Left ventricle myocardium inferior (tissue), 1 donor: ENCODE results near the gene SPTBN1. TPM values are rescaled to one million over a fixed set of nuclear protein-coding genes. Genes with fewer than 3 reads are reported as not detected.
A peak's percentile ranks its signal among the peaks of the same experiment; 100 is the strongest.

ENCODE experiments used
- DNase-seq: peaks from one replicate; pipeline ENCODE4 v3.0.0-alpha.2; 2020
- H3K27ac ChIP-seq: fragments of 200-600 bp; replicated peaks from 2 replicates; pipeline ENCODE4 v1.8.0; 2021
- H3K27me3 ChIP-seq: fragments of 200-600 bp; 2 replicates; pipeline ENCODE4 v1.8.0; 2021; ENCODE audit warnings: low read depth
- H3K36me3 ChIP-seq: fragments of 200-600 bp; 2 replicates; pipeline ENCODE4 v1.8.0; 2021
- H3K4me1 ChIP-seq: fragments of 200-600 bp; 2 replicates; pipeline ENCODE4 v1.8.0; 2021
- H3K4me3 ChIP-seq: fragments of 200-600 bp; 2 replicates; pipeline ENCODE4 v1.8.0; 2021; ENCODE audit warnings: mild to moderate bottlenecking, moderate library complexity
- H3K9me3 ChIP-seq: fragments of 200-600 bp; replicated peaks from 2 replicates; pipeline ENCODE4 v1.8.0; 2021
- CTCF ChIP-seq: fragments of 200-600 bp; IDR thresholded peaks from 2 replicates; pipeline ENCODE4 v1.8.0; 2021; ENCODE audit warnings: antibody characterized with exemption, mild to moderate bottlenecking, borderline replicate concordance
- intact Hi-C: fragments of 100-400 bp; cut with micrococcal nuclease; formaldehyde crosslinking; loops from one replicate; pipeline ENCODE4 v1.11.0; 2022
- total RNA-seq: library from RNA; stranded (reverse); fragmentation: NEBNext Ultra II Directional; extraction: Animal tissue kit (Norgen Biotek cat#: 25700); gene quantifications from one replicate; pipeline ENCODE4 v1.2.1, GENCODE V29; 2021
- donor health status: DM: no; HTN: yes; CAD: no; lungs with severe emphysema.

The SPTBN1 gene
- total RNA-seq, 1 donor from 2014 or later: 484 TPM

- intact Hi-C loops: no loop called here
- Histone ChIP-seq H3K36me3 (no peaks in the 10 kb centered on the region), H3K9me3 (no peaks in the 10 kb centered on the region), H3K27me3 (no peaks in the 10 kb centered on the region), H3K27ac (peak overlapping the region; percentile 75), H3K4me1 (peaks cover 100% of the 10 kb centered on the region), H3K4me3 (no peak overlapping the region)
- DNase-seq: no peak
- TF ChIP-seq CTCF: no peak
Observed at GRCh38 chr2:54574860-54575247, 118.7 kb downstream of the SPTBN1 start.

GRCh38 chr2:54575379-54575888, 119.3 kb downstream of the SPTBN1 start:
- Histone ChIP-seq H3K27me3 (no peaks in the 10 kb centered on the region), H3K4me3 (no peak overlapping the region), H3K9me3 (no peaks in the 10 kb centered on the region), H3K27ac (peak overlapping the region; percentile 75), H3K36me3 (no peaks in the 10 kb centered on the region), H3K4me1 (peaks cover 100% of the 10 kb centered on the region)
- TF ChIP-seq CTCF: no peak
- DNase-seq: no peak
- intact Hi-C loops: no loop called here

GRCh38 chr2:54577035-54577434, 120.9 kb downstream of the SPTBN1 start:
- H3K4me1 ChIP-seq: peaks cover 100% of the 10 kb centered on the region
- peak; percentile 52 for DNase-seq
- H3K27me3 ChIP-seq: no peaks in the 10 kb centered on the region
- intact Hi-C loops: no loop called here
- no peak for TF ChIP-seq CTCF
- peak overlapping the region; percentile 75 for H3K27ac ChIP-seq
- H3K4me3 ChIP-seq: no peak overlapping the region
- no peaks in the 10 kb centered on the region for H3K36me3 ChIP-seq
- H3K9me3 ChIP-seq: no peaks in the 10 kb centered on the region

GRCh38 chr2:54577944-54578647, 122.0 kb downstream of the SPTBN1 start:
- H3K4me3 ChIP-seq: no peak overlapping the region
- no peaks in the 10 kb centered on the region for H3K36me3 ChIP-seq
- no peak for DNase-seq
- peak overlapping the region; percentile 75 for H3K27ac ChIP-seq
- intact Hi-C loops: no loop called here
- TF ChIP-seq CTCF: no peak
- peaks cover 100% of the 10 kb centered on the region for H3K4me1 ChIP-seq
- H3K9me3 ChIP-seq: no peaks in the 10 kb centered on the region
- H3K27me3 ChIP-seq: no peaks in the 10 kb centered on the region

- no peaks in the 10 kb centered on the region for H3K27me3 ChIP-seq
- TF ChIP-seq CTCF: no peak
- no peak overlapping the region for H3K4me3 ChIP-seq
- H3K27ac ChIP-seq: peak overlapping the region; percentile 75
- intact Hi-C loops: no loop called here
- H3K9me3 ChIP-seq: no peaks in the 10 kb centered on the region
- H3K4me1 ChIP-seq: peaks cover 100% of the 10 kb centered on the region
- no peak for DNase-seq
- no peaks in the 10 kb centered on the region for H3K36me3 ChIP-seq
Observed at GRCh38 chr2:54578648-54579045, 122.5 kb downstream of the SPTBN1 start.
